Hepatocyte (in vitro differentiated cells): Measurements from ENCODE around the gene GPC3. TPM values are rescaled to one million over a fixed set of nuclear protein-coding genes. Genes with fewer than 3 reads are reported as not detected.
A peak's percentile ranks its signal among the peaks of the same experiment; 100 is the strongest.

Experiments
- DNase-seq: peaks from one replicate; pipeline ENCODE4 v3.0.0-alpha.2; 2016; ENCODE audit warnings: low spot score
- H2AFZ ChIP-seq: fragments of 200-600 bp; sonication (generic); 2 replicates; pipeline ENCODE4 v1.6.0; 2016; ENCODE audit warnings: antibody characterized with exemption, mild to moderate bottlenecking
- H3K27ac ChIP-seq: fragments of 200-600 bp; sonication (generic); 2 replicates; pipeline ENCODE4 v1.5.1; 2016; ENCODE audit warnings: mild to moderate bottlenecking
- H3K27me3 ChIP-seq: fragments of 200-600 bp; sonication (generic); 2 replicates; pipeline ENCODE4 v1.6.1; 2016
- H3K36me3 ChIP-seq: fragments of 200-600 bp; sonication (generic); replicated peaks from 2 replicates; pipeline ENCODE4 v1.5.1; 2016; ENCODE audit warnings: low read depth; ENCODE audit not compliant: insufficient read depth
- H3K4me1 ChIP-seq: fragments of 200-600 bp; sonication (generic); 2 replicates; pipeline ENCODE4 v1.5.1; 2016; ENCODE audit warnings: mild to moderate bottlenecking, moderate library complexity; ENCODE audit not compliant: insufficient read depth
- H3K4me2 ChIP-seq: fragments of 200-600 bp; sonication (generic); 2 replicates; pipeline ENCODE4 v1.6.0; 2016
- H3K4me3 ChIP-seq: fragments of 200-600 bp; sonication (generic); 2 replicates; pipeline ENCODE4 v1.5.1; 2016; ENCODE audit warnings: mild to moderate bottlenecking
- H3K79me2 ChIP-seq: fragments of 200-600 bp; sonication (generic); 2 replicates; pipeline ENCODE4 v1.6.0; 2017; ENCODE audit warnings: mild to moderate bottlenecking
- H3K9me2 ChIP-seq: fragments of 200-600 bp; sonication (generic); replicated peaks from 2 replicates; pipeline ENCODE4 v1.6.0; 2017; ENCODE audit warnings: mild to moderate bottlenecking; ENCODE audit not compliant: insufficient read depth
- H3K9me3 ChIP-seq: fragments of 200-600 bp; sonication (generic); 2 replicates; pipeline ENCODE4 v1.5.1; 2016; ENCODE audit warnings: low read depth, mild to moderate bottlenecking
- H4K20me1 ChIP-seq: fragments of 200-600 bp; sonication (generic); 2 replicates; pipeline ENCODE4 v1.6.0; 2016; ENCODE audit warnings: mild to moderate bottlenecking; ENCODE audit not compliant: insufficient read depth, poor library complexity, severe bottlenecking
- EZH2 ChIP-seq: fragments of 200-600 bp; sonication (generic); IDR thresholded peaks from 2 replicates; pipeline ENCODE4 v1.6.1; 2016; ENCODE audit warnings: antibody characterized with exemption, mild to moderate bottlenecking, borderline replicate concordance
- EZH2phosphoT487 ChIP-seq: fragments of 200-600 bp; sonication (generic); IDR thresholded peaks from one replicate; pipeline ENCODE4 v1.6.1; 2018; ENCODE audit warnings: antibody characterized with exemption, mild to moderate bottlenecking, low read depth, moderate library complexity; ENCODE audit not compliant: unreplicated experiment, severe bottlenecking
- whole genome bisulfite sequencing: methylation state at CpG from one replicate; pipeline ENCODE4 v1.1.6; 2016; ENCODE audit warnings: low lambda C conversion rate; ENCODE audit errors: missing lambda C conversion rate; 5-methylcytosine and 5-hydroxymethylcytosine counted together
- polyA plus RNA-seq: library from polyadenylated mRNA; unstranded; fragments of >200 nt; fragmentation: Nextera tagmentation; extraction: Ambion mirVana; gene quantifications from 2 replicates; pipeline ENCODE4 v1.2.1, GENCODE V29; 2016
- total RNA-seq: library from RNA; depleted of rRNA; stranded (reverse); fragments of >200 nt; gene quantifications from 2 replicates; pipeline ENCODE4 v1.2.3, GENCODE V29; 2014
- TF ChIP-seq, protein P1 (sequence below): fragments of 200-600 bp; sonication (generic); IDR thresholded peaks from 2 replicates; pipeline ENCODE4 v1.5.1; 2016; ENCODE audit warnings: antibody characterized with exemption, mild to moderate bottlenecking; ENCODE audit not compliant: poor library complexity

GPC3 gene
- total and polyA plus RNA-seq, 2 experiments from 2014 or later, result 789 to 860 TPM

DNA sequence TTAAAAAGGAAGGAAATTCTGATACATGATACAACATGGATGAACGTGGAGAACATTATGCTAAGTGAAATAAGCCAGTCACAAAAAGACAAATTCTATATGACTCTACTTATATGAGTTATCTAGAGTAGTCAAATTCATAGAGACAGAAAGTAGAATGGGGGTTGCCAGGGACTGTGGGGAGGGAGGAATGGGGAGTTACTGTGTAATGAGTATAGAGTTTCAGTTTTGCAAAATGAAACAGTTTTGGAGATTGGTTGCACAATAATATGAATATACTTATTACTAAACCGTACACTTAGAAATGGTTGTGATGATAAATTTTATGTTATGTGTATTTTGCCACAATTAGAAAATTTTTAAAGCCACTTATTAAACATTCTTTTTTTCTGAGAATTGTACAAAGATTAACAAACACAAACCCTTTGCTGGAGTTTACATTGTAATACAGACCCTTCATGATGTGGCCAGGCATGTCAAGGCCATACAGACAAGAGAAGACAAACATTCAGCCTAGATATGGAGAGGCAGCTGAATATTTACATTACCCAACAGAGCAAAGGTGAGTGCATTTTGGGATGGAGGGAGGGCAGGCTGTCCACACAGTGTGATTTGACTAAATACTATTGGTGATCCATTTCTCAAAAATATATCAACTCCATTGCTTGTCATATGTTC lies 21.2 kb upstream of the GPC3 start:
- Histone ChIP-seq H3K36me3 (no peaks in the 10 kb centered on the region), H2AFZ (no peak overlapping the region), H3K4me3 (no peak overlapping the region), H3K4me1 (peaks cover 6% of the 10 kb centered on the region), H3K9me2 (no peaks in the 10 kb centered on the region), H3K4me2 (peak overlapping the region; percentile 14), H3K79me2 (no peaks in the 10 kb centered on the region), H3K27ac (peak overlapping the region; percentile 30), H4K20me1 (no peaks in the 10 kb centered on the region), H3K27me3 (no peaks in the 10 kb centered on the region), H3K9me3 (no peaks in the 10 kb centered on the region)
- no peak for DNase-seq
- 76% methylated on average over 2 of the region's 2 CpGs for WGBS
- TF ChIP-seq EZH2phosphoT487 (no peak), EZH2 (no peak)
- TF ChIP-seq, protein P1, sequence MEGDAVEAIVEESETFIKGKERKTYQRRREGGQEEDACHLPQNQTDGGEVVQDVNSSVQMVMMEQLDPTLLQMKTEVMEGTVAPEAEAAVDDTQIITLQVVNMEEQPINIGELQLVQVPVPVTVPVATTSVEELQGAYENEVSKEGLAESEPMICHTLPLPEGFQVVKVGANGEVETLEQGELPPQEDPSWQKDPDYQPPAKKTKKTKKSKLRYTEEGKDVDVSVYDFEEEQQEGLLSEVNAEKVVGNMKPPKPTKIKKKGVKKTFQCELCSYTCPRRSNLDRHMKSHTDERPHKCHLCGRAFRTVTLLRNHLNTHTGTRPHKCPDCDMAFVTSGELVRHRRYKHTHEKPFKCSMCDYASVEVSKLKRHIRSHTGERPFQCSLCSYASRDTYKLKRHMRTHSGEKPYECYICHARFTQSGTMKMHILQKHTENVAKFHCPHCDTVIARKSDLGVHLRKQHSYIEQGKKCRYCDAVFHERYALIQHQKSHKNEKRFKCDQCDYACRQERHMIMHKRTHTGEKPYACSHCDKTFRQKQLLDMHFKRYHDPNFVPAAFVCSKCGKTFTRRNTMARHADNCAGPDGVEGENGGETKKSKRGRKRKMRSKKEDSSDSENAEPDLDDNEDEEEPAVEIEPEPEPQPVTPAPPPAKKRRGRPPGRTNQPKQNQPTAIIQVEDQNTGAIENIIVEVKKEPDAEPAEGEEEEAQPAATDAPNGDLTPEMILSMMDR, result no peak

GRCh38 chrX:134004084-134004483 lies 18.7 kb upstream of the GPC3 start:
- TF ChIP-seq EZH2 (no peak), EZH2phosphoT487 (no peak)
- TF ChIP-seq, protein P1, result no peak
- Histone ChIP-seq H3K27me3 (no peaks in the 10 kb centered on the region), H3K9me3 (no peaks in the 10 kb centered on the region), H3K79me2 (no peaks in the 10 kb centered on the region), H4K20me1 (no peaks in the 10 kb centered on the region), H2AFZ (no peak overlapping the region), H3K4me1 (peaks cover 16% of the 10 kb centered on the region), H3K4me3 (no peak overlapping the region), H3K36me3 (no peaks in the 10 kb centered on the region), H3K9me2 (no peaks in the 10 kb centered on the region), H3K27ac (peak overlapping the region; percentile 75), H3K4me2 (no peak overlapping the region)
- 75% methylated on average over 2 of the region's 2 CpGs for WGBS
- no peak for DNase-seq

DNA sequence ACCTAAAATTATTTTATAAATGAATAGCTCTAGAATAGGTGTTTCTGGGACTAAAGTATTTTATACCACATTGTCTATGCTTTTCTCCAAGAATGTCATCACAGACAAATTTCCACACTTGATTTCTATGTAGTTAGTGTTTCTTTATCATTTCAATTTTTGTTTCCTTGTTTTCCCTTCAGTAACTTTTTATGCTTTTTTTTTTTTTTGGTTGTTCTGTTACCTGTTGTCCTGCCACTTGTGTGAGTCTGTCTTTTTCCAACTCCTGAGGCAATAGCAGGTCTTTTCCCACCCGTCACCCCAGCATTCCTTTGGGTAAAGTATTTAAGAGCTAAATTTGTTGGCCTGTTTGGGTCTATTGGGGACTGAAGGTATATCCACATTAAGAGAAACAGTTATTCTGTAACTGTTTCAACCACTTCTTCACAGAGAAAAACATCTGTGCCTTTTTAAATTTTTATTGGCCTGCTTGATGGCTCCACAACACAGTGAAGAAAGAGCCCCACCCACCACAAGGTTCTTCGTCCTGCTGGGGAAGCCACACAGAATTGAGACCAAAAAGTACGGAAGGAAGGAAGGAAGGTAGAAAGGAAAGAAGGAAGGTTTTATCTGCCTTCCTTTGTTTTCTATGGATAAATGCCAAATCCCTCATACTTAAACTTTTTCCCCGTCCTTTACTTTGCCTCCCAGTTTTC lies 17.7 kb upstream of the GPC3 start:
- DNase-seq, result no peak
- no peaks in the 10 kb centered on the region for H3K36me3 ChIP-seq
- no peak overlapping the region for H2AFZ ChIP-seq
- H3K9me3 ChIP-seq, result no peaks in the 10 kb centered on the region
- WGBS, result 38% methylated on average over 4 of the region's 4 CpGs
- peak overlapping the region; percentile 57 for H3K4me2 ChIP-seq
- H3K27ac ChIP-seq, result peak overlapping the region; percentile 75
- no peaks in the 10 kb centered on the region for H3K9me2 ChIP-seq
- H3K27me3 ChIP-seq, result no peaks in the 10 kb centered on the region
- H3K79me2 ChIP-seq, result no peaks in the 10 kb centered on the region
- peaks cover 25% of the 10 kb centered on the region for H3K4me1 ChIP-seq
- TF ChIP-seq EZH2phosphoT487, result no peak
- TF ChIP-seq, protein P1, result no peak
- TF ChIP-seq EZH2, result no peak
- H4K20me1 ChIP-seq, result no peaks in the 10 kb centered on the region
- H3K4me3 ChIP-seq, result no peak overlapping the region
